Fibroblast of skin of right quadriceps (primary cell): ENCODE measurements around the gene PAPSS2.

Source experiments
- DNase-seq: peaks from one replicate; pipeline ENCODE4 v3.0.0-alpha.2; 2013

Gene PAPSS2

DNA sequence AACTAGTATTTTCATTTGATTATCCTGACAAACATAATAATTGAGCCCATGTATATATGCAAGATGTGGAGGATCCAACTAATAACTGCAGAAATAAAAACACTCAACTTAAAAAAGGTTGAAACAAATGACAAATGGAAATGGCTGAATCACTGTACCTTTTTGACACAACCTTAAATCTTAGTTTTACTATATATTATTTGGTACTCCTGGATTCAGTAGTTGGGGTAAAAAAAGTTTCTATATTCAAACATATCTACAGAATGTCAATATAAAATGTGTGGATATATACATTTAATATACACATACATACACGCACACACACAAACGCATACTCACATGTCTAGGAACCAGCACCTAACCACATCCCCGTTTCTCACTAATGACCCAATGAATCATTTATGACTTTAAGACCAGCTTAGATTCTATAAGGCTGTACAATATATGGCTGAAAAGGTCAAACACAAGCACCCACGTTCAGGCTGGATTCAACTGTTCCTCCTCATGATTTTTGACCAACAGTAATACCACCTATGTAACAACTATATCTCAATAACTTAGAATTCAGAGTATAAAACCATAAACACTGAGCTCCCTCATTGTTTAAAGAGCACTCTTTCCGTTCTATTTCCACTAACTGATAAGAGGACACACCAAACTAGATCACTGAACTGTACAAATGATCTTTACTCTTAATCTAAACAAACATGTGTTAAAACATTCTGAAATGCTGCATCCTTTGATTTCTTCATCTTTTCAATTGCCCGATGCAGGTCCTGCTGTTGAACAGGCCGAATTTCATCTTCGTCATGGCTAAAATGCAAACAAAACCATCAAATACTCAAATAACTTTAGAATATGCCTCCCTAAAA lies 94.6 kb downstream of the PAPSS2 start:
- no peak for DNase-seq

DNA sequence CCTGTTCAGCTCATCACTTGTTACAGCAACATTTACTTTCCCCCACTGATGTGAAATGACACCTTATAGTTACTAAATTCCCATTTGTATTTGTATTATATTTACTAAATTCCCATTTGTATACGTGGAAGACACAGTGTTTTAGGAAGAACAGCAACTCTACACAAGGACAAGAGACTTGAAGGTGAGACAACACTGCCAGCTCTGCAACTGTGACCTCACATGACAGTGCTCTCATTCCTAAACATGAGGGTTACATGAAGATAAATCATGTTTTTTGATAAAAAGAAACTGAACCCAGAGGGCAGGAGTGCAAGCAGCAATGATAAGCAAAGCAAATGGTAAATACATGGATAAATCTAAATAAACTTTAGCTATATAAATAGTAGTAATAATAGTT lies 98.0 kb downstream of the PAPSS2 start:
- DNase-seq = no peak

DNA sequence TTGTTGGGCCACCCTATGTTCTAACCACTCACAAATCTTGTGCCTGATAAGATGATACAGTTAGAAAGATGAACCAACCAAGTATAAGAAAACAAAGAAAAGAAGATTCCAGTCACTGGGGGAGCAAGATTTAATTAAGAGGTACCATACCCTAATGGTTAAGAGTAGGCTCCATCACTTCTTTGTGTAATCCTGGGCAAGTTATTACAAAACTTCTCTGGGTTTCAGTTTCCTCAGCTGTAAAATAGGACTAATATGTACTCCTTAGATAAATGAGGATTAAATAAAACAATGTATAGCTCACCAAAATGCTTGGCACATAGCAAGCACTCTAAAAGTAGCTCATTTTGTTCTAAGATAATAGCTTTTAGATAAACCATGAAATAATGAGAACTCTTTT lies 99.9 kb downstream of the PAPSS2 start:
- DNase-seq = no peak

DNA sequence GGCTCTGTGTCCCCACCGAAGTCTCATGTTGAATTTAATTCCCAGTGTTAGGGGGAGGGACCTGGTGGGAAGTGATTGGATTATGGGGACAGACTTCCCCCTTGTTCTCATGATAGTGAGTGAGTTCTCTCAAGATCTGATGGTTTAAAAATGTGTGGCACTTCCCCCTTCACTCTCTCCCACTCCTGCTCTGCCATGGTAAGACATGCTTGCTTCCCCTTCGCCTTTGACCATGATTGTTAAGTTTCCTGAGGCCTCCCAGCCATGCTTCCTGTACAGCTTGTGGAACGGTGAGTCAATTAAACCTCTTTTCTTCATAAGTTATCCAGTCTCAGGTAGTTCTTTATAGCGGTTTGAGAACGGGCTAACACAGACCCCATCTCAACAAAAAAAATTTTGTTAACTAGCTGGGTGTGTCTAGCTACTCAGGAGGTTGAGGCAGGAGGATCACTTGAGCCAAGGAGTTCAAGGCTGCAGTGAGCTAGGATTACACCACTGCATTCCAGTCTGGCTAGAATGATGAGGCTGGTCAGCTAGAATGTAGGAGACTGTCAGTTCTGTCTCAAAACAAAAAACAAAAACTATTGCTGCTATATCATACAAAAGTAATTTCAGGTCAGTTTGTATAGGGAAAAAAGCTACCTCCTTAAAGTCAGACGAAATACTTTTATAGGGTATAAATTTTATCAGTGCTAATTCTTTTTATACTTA lies 100.7 kb downstream of the PAPSS2 start:
- no peak for DNase-seq

DNA sequence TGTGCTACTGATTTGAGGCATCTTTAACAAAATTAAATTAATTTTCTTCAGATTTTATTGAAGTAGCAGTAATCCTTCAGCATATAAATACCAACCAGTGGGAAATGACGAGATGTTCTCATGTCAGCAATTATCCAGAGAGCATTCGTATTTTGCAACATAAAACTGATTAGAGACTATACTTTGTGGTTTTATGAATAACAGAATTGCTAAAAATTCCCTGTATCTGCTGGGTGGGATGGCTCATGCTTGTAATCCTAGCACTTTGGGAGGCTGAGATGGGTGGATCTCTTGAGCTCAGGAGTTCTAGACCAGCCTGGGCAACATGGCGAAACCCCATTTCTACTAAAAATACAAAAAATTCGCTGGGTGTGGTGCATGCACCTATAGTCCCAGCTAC lies 101.5 kb downstream of the PAPSS2 start:
- peak; percentile 52 for DNase-seq

DNA sequence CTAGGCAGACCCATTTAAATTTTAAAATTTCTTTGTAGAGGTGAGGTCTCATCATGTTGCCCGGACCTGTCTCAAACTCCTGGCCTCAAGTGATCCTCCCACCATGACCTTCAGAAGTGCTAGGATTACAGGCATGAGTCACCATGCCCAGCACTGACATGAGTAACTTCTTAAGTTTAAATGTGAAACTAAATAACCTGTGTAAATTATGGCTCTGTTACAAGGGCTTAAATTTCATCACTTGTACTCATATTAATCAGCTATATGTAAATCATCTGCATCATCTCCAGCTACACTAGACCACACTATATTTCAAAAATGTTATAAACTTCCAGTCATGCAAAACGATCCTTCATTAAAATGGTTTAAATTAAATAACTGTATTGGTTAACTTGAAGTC lies 102.2 kb downstream of the PAPSS2 start:
- DNase-seq = peak; percentile 82

DNA sequence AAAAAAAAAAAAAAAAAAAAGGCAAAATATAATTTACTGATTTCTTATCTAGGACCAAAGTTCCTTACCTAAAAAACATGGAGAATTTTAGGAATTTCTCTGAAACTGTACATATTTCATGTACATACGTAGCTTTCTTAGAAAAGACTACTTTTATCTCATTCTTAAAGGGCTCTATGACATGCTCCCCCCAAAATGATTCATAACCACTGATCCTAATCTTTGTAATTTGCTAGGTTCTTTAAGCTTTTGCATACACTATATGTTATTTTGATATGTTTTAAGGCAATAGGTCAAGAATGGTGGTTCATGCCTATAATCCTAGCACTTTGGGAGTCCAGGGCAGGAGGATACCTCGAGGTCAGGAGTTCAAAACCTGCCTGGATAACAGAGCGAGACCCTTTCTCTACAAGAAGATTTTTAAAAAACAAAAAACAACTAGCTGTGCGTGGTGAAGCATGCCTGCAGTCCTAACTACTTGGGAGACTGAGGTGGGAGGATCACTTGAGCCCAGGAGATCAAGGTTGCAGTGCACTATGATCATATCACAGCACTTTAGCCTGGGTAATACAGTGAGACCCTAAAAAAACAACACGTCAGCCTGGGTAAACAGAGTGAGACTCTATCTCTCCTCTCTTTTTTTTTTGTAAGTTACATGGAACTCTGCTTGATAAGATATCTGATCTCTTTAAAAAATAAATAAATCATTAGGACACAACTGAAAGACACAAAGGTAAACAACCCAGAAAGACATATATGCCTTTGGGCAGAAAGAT lies 103.6 kb downstream of the PAPSS2 start:
- peak; percentile 11 for DNase-seq

DNA sequence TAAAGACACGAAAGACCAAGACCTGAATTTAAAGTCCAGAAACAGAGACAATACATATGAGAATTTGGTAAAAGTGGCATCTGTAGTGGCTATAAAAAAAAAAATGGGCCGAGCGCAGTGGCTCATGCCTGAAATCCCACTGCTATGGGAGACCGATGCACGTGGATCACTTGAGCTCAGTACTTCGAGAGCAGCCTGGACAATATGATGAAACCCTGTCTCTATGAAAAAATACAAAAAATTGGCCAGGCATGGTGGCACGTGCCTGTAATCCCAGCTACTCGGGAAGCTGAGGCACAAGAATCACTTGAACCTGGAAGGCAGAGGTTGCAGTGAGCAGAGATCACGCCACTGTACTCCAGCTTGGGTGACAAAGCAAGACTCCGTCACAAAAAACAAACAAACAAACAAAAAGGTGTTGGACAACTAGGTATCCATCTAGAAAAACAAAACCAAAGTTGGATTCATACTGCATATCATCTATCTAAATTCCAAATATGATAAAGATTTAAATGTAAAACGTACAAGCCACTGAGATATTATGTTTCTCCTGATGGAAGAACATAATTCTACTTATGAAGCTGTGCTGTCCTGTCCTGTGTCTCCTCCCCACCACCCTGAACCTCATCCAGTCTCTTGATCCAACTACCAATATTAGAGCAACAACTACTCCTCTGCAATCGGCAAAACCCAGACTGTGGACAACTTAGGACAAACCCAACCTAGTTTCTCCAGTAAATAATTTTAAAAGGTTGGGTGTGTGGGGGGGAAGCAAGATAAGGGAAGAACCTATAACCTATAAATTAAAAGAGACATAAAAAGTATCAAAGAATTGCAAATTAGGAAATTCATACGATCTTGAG lies 104.6 kb downstream of the PAPSS2 start:
- DNase-seq = no peak

DNA sequence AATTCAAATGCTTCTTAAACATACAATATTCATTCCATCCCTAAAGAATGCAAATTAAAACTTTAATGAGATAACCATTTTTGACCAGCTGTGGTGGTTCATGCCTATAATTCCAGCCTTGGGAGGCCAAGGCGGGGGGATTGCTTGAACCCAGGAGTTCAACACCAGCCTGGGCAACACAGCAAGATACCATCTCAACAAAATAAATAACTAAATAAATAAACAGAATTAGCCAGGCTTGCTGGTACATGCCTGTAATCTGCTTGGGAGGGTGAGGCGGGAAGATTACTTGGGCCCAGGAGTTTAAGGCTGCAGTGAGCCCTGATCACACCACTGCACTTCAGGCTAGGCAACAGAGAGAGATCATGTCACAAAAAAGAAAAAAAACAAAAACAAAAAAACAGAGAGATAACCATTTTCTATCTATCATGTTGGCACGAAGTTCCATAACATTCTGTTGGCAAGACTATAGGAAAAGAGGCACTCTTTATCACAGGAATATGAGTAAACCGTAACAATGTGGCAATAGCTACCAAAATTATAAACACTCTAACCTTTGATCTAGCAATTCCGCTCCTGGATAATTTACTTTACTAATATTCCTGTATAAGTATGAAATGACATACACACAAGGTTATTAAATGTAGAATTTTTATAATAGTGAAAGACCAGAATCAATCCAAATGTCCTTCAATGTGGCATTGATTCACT lies 106.1 kb downstream of the PAPSS2 start:
- no peak for DNase-seq

DNA sequence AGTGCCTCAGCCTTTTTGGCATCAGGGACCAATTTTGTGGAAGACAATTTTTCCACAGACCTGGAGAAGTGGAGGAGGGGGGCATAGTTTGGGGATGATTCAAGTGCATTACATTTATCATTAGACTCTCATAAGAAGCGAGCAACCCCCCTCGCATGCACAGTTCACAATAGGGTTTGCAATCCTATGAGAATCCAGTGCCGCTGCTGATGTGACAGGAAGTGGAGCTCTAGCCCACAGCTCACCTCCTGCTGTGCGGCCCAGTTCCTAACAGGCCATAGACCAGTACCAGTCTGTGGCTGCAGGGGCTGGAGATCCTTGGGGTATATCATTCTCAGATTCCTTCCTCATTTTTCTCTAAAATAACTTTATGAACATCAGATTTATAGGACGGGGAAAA lies 107.6 kb downstream of the PAPSS2 start:
- peak; percentile 87 for DNase-seq

DNA sequence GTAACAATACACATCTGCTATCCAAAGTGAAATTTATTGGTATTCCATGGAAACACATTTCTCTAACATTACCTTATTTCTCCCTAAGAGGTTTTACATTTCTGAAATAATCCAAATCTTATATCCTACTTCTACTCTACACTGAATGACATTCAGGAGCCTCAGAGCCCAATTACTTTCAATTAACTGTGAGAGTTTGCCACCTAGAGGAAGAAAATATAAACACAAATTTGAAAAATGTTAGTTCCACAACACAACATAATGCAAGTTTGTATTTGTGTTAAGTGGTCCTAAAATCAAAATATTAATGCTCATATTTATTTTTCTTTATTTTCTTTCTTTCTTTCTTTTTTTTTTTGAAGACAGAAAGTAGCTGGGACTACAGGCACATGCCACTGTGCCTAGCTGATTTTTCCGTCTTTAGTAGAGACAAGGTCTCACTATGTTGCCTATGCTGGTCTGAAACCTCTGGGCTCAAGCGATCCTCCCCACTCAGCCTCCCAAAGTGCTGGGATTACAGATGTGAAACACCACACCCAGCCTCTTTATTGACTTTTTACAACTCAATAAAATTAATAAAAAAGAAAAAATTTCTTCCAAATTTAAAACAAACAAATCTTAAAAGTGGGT lies 112.3 kb downstream of the PAPSS2 start:
- peak; percentile 32 for DNase-seq

DNA sequence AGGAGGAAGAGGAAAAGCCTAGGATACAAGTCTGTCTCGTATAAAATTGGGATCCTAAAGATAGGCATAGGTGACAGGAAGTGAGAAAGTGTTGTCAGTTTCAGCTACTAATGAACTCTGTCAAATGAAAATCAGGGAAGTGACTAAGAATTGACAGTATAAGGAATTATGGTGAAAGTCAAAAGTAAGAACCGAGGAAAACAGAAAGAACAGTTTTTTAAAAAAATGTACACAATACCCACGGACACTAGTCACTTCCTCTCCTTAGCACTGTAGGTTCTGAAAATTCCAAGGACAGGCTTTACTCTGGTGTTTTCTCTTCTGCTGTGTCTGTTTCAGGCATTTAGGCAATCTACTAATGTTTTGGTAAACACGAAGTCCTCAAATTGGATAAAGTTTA lies 116.1 kb downstream of the PAPSS2 start:
- DNase-seq = peak; percentile 19

DNA sequence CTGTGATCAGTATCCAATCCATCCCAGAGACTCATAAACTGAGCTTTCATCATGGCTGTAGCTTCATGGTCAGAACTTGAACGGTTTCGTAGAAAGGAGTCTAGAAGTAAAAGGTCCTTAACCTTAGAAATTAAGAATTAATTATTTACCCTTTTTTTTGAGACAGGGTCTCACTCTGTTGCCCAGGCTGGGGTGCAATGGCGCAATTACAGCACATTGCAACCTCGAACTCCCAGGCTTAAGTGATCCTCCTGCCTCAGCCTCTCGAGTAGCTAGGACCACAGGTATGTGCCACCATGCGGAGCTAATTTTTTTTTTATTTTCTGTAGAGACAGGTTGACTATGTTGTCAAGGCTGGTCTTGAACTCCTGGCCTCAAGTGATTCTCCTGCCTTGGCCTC lies 116.7 kb downstream of the PAPSS2 start:
- no peak for DNase-seq

DNA sequence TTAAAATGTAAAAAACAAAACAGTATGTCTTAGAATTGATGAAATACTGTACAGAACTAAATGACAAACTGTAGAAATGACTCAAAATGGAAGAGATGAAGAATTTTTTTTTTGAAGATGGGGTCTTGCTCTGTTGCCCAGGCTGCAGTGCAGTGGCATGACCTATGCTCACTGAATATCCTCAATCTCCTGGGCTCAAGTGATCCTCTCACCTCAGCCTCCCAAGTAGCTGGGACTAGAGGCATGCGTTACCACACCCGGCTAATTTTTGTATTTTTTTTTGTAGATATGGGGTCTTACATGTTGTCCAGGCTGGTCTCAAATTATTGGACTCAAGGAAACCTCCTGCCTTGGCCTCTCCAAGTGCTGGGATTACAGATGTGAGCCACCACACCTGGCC lies 121.9 kb downstream of the PAPSS2 start:
- DNase-seq = no peak

DNA sequence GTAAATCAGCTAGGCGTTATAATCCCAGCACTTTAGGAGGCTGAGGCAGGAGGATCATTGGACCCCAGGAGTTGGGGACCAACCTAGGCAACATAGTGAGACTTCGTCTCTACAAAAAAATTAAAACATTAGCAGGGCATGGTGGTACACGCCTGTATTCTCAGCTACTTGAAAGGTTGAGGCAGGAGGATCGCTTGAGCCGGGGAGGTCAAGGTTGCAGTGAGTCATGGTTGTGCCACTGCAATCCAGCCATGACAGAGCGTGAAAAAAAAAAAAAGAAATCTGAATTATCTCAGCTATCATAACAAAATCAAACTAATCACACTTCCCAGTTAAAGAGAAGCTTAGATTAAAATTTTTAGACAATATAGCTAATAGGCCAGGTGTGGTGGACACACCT lies 123.0 kb downstream of the PAPSS2 start:
- DNase-seq = no peak

DNA sequence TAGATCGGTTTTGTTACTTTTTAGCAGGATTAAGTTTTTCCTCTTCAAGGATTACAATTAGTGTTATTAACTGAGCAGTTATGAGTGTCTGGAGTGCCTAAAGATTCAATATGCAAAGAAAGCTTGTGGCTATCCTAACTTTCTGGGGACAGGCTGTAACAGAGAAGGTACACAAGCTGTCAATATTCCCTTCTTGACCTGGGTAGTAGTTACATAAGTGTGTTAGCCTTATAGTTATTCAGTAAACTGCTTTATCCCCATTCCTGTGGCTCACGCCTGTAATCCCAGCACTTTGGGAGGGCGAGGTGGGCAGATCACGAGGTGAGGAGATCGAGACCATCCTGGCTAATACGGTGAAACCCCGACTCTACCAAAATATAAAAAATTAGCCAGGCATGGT lies 126.7 kb downstream of the PAPSS2 start:
- no peak for DNase-seq

DNA sequence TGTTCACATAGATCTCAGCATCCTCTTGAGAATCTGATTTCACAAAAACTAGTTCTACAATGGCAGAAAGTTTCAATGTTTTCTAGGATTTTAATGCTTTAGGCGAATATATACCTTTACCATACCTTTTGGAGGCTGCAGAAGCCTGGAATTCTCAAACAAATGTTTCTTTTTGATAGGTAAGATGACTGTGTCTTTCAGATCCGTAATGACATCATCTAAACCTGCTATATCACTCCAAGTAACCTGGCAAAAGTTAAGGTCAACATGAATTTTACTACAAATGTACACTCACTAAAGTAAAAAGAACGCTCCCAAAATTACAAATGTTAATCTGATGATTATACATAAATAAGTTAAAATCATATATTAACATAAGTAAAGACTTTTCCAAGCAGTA lies 130.5 kb downstream of the PAPSS2 start:
- DNase-seq = no peak

DNA sequence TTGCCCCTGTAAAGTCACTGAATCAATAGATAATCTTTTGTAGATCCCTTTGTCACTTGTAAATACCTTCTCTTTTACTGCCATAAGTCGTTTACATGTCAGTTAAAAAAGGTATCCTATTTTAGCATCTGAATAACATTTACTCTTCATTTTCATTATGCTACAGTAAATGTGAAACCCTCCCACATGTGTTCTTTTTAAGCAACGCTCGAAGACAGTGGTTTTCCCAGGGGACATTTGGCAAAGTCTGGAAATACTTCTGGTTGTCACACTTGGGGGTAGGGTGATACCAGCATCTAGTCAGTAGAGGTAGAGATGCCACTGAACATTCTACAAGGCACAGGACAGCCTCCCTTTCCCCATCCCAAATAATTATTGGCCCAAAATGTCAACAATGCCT lies 134.6 kb downstream of the PAPSS2 start:
- no peak for DNase-seq
